HG03460 (cell line): Measurements from ENCODE around the gene GLI3.

Experiments used
- ATAC-seq: cut with Tn5 transposase; IDR thresholded peaks from one replicate; pipeline ENCODE4 v1.9.1; 2021; ENCODE audit not compliant: unreplicated experiment

Gene GLI3

GRCh38 chr7:42145539-42145938 lies 91.5 kb downstream of the GLI3 start:
- ATAC-seq, result no peak

- ATAC-seq, result no peak
Measured at GRCh38 chr7:42144604-42145003, 92.4 kb downstream of the GLI3 start.

- ATAC-seq, result no peak
Measured at GRCh38 chr7:42143711-42144600, 93.1 kb downstream of the GLI3 start.

GRCh38 chr7:42142089-42142488 lies 94.9 kb downstream of the GLI3 start:
- ATAC-seq, result no peak

- no peak for ATAC-seq
Measured at GRCh38 chr7:42139751-42140150, 97.3 kb downstream of the GLI3 start.

- ATAC-seq, result no peak
Measured at GRCh38 chr7:42138691-42139090, 98.3 kb downstream of the GLI3 start.

- ATAC-seq, result no peak
Measured at GRCh38 chr7:42137941-42138340, 99.1 kb downstream of the GLI3 start.

- ATAC-seq, result no peak
Measured at GRCh38 chr7:42137431-42137830, 99.6 kb downstream of the GLI3 start.

GRCh38 chr7:42135728-42136127 lies 101.3 kb downstream of the GLI3 start:
- no peak for ATAC-seq

- ATAC-seq, result no peak
Measured at GRCh38 chr7:42134276-42134876, 102.6 kb downstream of the GLI3 start.

GRCh38 chr7:42133321-42133720 lies 103.7 kb downstream of the GLI3 start:
- ATAC-seq, result no peak

- no peak for ATAC-seq
Measured at GRCh38 chr7:42128703-42129102, 108.3 kb downstream of the GLI3 start.

GRCh38 chr7:42127232-42127622 lies 109.8 kb downstream of the GLI3 start:
- ATAC-seq, result no peak

GRCh38 chr7:42126475-42127231 lies 110.4 kb downstream of the GLI3 start:
- no peak for ATAC-seq

- no peak for ATAC-seq
Measured at GRCh38 chr7:42125321-42125720, 111.7 kb downstream of the GLI3 start.

- ATAC-seq, result no peak
Measured at GRCh38 chr7:42123716-42124115, 113.3 kb downstream of the GLI3 start.

GRCh38 chr7:42120191-42120590 lies 116.8 kb downstream of the GLI3 start:
- no peak for ATAC-seq

- no peak for ATAC-seq
Measured at GRCh38 chr7:42117201-42117600, 119.8 kb downstream of the GLI3 start.

- ATAC-seq, result no peak
Measured at GRCh38 chr7:42115795-42116194, 121.2 kb downstream of the GLI3 start.

GRCh38 chr7:42110333-42110732 lies 126.7 kb downstream of the GLI3 start:
- ATAC-seq, result no peak

- no peak for ATAC-seq
Measured at GRCh38 chr7:42108803-42109528, 128.0 kb downstream of the GLI3 start.
